ENCODE data around the gene RCCD1.
A peak's percentile ranks its signal among the peaks of the same experiment; 100 is the strongest.

Gene RCCD1

GRCh38 chr15:90954712-90955623, at the start of gene RCCD1:
Gene RCCD1, plus strand, starts transcription at chr15:90954884. Its CDS starts 1,851 bp downstream, at chr15:90956735.
- Histone ChIP-seq H3K27ac (ENCODE audit: poor library complexity, severe bottlenecking) (peak within 1 kb of the TSS; percentile 76), H3K4me1 (ENCODE audit: insufficient read depth, poor library complexity, severe bottlenecking) (peaks cover 5% of the 10 kb centered on the region), H3K4me3 (ENCODE audit: severe bottlenecking) (peak within 1 kb of the TSS; percentile 56), H3K27me3 (ENCODE audit: insufficient read depth, poor library complexity, severe bottlenecking) (no peaks in the 10 kb centered on the region), H3K9me3 (ENCODE audit: severe bottlenecking) (no peaks in the 10 kb centered on the region), H3K36me3 (ENCODE audit: low read depth) (peaks cover 43% of the 10 kb centered on the region)
- DNase-seq (ENCODE audit: low spot score) (peak; percentile 99), ATAC-seq (ENCODE audit: low read depth) (peak; percentile 87)
- no peak for TF ChIP-seq CTCF (IDR thresholded peaks at IDR 0.05; ENCODE audit: poor library complexity, severe bottlenecking)

GRCh38 chr15:90905306-90906180, 49.1 kb upstream of the RCCD1 start:
- ATAC-seq (ENCODE audit: low read depth) (no peak), DNase-seq (ENCODE audit: low spot score) (peak; percentile 74)
- Histone ChIP-seq H3K27ac (ENCODE audit: poor library complexity, severe bottlenecking) (no peak overlapping the region), H3K4me3 (ENCODE audit: severe bottlenecking) (no peak overlapping the region), H3K4me1 (ENCODE audit: insufficient read depth, poor library complexity, severe bottlenecking) (peaks cover 5% of the 10 kb centered on the region), H3K36me3 (ENCODE audit: low read depth) (peaks cover 20% of the 10 kb centered on the region), H3K9me3 (ENCODE audit: severe bottlenecking) (no peaks in the 10 kb centered on the region), H3K27me3 (ENCODE audit: insufficient read depth, poor library complexity, severe bottlenecking) (no peaks in the 10 kb centered on the region)
- TF ChIP-seq CTCF (IDR thresholded peaks at IDR 0.05; ENCODE audit: poor library complexity, severe bottlenecking) = no peak

GRCh38 chr15:90906181-90906849, 48.4 kb upstream of the RCCD1 start:
- ATAC-seq (ENCODE audit: low read depth) (no peak), DNase-seq (ENCODE audit: low spot score) (peak; percentile 73)
- Histone ChIP-seq H3K27ac (ENCODE audit: poor library complexity, severe bottlenecking) (no peak overlapping the region), H3K4me1 (ENCODE audit: insufficient read depth, poor library complexity, severe bottlenecking) (peaks cover 5% of the 10 kb centered on the region), H3K9me3 (ENCODE audit: severe bottlenecking) (no peaks in the 10 kb centered on the region), H3K4me3 (ENCODE audit: severe bottlenecking) (no peak overlapping the region), H3K27me3 (ENCODE audit: insufficient read depth, poor library complexity, severe bottlenecking) (no peaks in the 10 kb centered on the region), H3K36me3 (ENCODE audit: low read depth) (peaks cover 26% of the 10 kb centered on the region)
- no peak for TF ChIP-seq CTCF (IDR thresholded peaks at IDR 0.05; ENCODE audit: poor library complexity, severe bottlenecking)

- no peaks in the 10 kb centered on the region for H3K4me1 ChIP-seq (ENCODE audit: insufficient read depth, poor library complexity, severe bottlenecking)
- H3K27me3 ChIP-seq (ENCODE audit: insufficient read depth, poor library complexity, severe bottlenecking) = no peaks in the 10 kb centered on the region
- H3K4me3 ChIP-seq (ENCODE audit: severe bottlenecking) = no peak overlapping the region
- ATAC-seq (ENCODE audit: low read depth) = no peak
- H3K9me3 ChIP-seq (ENCODE audit: severe bottlenecking) = no peaks in the 10 kb centered on the region
- H3K36me3 ChIP-seq (ENCODE audit: low read depth) = peaks cover 26% of the 10 kb centered on the region
- no peak overlapping the region for H3K27ac ChIP-seq (ENCODE audit: poor library complexity, severe bottlenecking)
- no peak for TF ChIP-seq CTCF (IDR thresholded peaks at IDR 0.05; ENCODE audit: poor library complexity, severe bottlenecking)
- no peak for DNase-seq (ENCODE audit: low spot score)
Observed at GRCh38 chr15:90907051-90907660, 47.5 kb upstream of the RCCD1 start.
